Measurements from ENCODE around the gene PSMA2.
A peak's percentile ranks its signal among the peaks of the same experiment; 100 is the strongest.

The PSMA2 gene

DNA sequence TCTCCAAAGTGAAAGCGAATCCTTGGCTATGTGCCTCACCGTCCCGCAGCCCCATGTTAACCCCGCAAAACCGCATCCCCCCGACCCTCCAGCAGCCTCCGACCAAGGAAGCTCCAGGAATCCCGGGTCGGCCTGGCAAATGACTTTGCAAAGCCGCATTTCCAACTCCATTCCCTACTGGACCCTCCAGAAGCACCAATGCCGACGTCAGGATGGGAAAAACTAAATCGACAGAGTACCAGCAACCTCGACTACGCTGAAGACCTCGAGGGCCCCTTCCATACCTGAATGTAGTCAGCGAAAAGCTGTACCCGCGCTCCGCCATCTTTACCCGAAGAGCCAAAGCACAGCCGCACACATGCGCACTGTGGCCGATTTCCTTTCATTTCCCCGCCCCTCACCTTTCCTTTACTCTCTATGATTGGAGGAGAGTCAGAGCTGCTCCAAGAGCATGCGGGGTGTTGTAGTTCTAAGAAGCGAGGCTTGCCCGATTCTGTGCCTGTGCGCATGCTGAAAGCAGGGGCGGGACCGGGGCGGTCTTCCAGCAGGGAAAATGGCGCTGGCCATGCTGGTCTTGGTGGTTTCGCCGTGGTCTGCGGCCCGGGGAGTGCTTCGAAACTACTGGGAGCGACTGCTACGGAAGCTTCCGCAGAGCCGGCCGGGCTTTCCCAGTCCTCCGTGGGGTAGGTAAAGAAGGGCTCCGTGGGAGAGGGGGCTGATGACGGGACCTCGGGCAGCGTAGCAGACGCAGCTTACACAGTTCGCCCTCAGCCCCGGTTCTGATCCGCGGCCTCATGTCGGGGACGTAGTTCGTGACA lies at the start of gene PSMA2, which contains the start of gene MRPL32:
PSMA2 (minus strand) TSS at position 341 of the 818 bp plus-strand sequence; CDS start at position 325, 16 bp downstream.
MRPL32 (plus strand) TSS at position 543 of the 818 bp plus-strand sequence; CDS start at position 554, 11 bp downstream.
- peak within 1 kb of the TSS; percentile 56 for H3K27ac ChIP-seq (ENCODE audit: low read depth, low read length)
- H2AFZ ChIP-seq (ENCODE audit: low read depth, low read length, severe bottlenecking) = peak within 1 kb of the TSS; percentile 85
- peaks cover 27% of the 10 kb centered on the region; the same call in 1 of the 2 replicates for H4K20me1 ChIP-seq (ENCODE audit: low read depth, low read length)
- no peaks in the 10 kb centered on the region for H3K9me3 ChIP-seq (ENCODE audit: insufficient read depth, low read length)
- H3K27me3 ChIP-seq (ENCODE audit: low read length) = no peaks in the 10 kb centered on the region
- TF ChIP-seq, protein P1, sequence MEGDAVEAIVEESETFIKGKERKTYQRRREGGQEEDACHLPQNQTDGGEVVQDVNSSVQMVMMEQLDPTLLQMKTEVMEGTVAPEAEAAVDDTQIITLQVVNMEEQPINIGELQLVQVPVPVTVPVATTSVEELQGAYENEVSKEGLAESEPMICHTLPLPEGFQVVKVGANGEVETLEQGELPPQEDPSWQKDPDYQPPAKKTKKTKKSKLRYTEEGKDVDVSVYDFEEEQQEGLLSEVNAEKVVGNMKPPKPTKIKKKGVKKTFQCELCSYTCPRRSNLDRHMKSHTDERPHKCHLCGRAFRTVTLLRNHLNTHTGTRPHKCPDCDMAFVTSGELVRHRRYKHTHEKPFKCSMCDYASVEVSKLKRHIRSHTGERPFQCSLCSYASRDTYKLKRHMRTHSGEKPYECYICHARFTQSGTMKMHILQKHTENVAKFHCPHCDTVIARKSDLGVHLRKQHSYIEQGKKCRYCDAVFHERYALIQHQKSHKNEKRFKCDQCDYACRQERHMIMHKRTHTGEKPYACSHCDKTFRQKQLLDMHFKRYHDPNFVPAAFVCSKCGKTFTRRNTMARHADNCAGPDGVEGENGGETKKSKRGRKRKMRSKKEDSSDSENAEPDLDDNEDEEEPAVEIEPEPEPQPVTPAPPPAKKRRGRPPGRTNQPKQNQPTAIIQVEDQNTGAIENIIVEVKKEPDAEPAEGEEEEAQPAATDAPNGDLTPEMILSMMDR (IDR thresholded peaks at IDR 0.05; ENCODE audit: insufficient read depth, low read length, poor library complexity, severe bottlenecking) = no peak
- no peak for TF ChIP-seq EZH2phosphoT487 (conservative IDR thresholded peaks at IDR 0.05; ENCODE audit: low read length)
- peaks cover 4% of the 10 kb centered on the region; the same call in 1 of the 2 replicates for H3F3A ChIP-seq (ENCODE audit: insufficient read depth)
- H3K4me2 ChIP-seq (ENCODE audit: low read depth, low read length, poor library complexity, severe bottlenecking) = peak within 1 kb of the TSS; percentile 99
- H3K36me3 ChIP-seq (ENCODE audit: low read length) = peaks cover 19% of the 10 kb centered on the region
- peak within 1 kb of the TSS; percentile 93 for H3K9ac ChIP-seq (ENCODE audit: low read length)
- peak within 1 kb of the TSS; percentile 99 for H3K4me3 ChIP-seq (ENCODE audit: insufficient read depth, low read length, poor library complexity, severe bottlenecking)
- H3K9me2 ChIP-seq (replicated peaks; ENCODE audit: insufficient read depth, low read length) = no peaks in the 10 kb centered on the region
- peaks cover 81% of the 10 kb centered on the region for H3K79me2 ChIP-seq (ENCODE audit: insufficient read depth, low read length)

DNA sequence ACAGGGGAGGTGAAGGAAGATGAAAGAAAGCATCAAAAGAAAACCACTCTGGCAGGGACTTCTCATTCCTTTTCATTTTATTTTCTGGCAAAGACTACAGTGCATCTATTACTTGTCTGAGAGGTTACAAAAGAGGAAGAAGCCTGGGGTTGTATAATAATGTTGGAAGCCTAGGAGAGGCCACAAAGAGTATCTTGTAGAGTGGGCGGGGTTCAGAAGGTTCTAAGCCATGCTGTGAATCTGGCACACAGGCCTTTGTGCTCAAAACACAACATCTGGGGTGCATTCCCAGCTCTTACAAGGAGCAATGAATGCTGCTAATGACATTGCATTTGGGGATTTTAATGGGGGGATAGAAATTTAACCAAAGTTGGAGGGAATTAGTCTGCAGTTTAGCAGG lies 49.6 kb upstream of the PSMA2 start:
- no peak overlapping the region for H3K27ac ChIP-seq (ENCODE audit: low read depth, low read length)
- H3K36me3 ChIP-seq (ENCODE audit: low read length) = no peaks in the 10 kb centered on the region
- H3F3A ChIP-seq (ENCODE audit: insufficient read depth) = no peaks in the 10 kb centered on the region
- H3K27me3 ChIP-seq (ENCODE audit: low read length) = no peaks in the 10 kb centered on the region
- no peaks in the 10 kb centered on the region for H4K20me1 ChIP-seq (ENCODE audit: low read depth, low read length)
- peaks cover 8% of the 10 kb centered on the region; the same call in 1 of the 2 replicates for H3K9me3 ChIP-seq (ENCODE audit: insufficient read depth, low read length)
- H3K79me2 ChIP-seq (ENCODE audit: insufficient read depth, low read length) = no peaks in the 10 kb centered on the region
- no peaks in the 10 kb centered on the region for H3K9me2 ChIP-seq (replicated peaks; ENCODE audit: insufficient read depth, low read length)
- no peak overlapping the region for H2AFZ ChIP-seq (ENCODE audit: low read depth, low read length, severe bottlenecking)
- H3K4me3 ChIP-seq (ENCODE audit: insufficient read depth, low read length, poor library complexity, severe bottlenecking) = no peak overlapping the region
- no peak for TF ChIP-seq EZH2phosphoT487 (conservative IDR thresholded peaks at IDR 0.05; ENCODE audit: low read length)
- TF ChIP-seq, protein P1 (IDR thresholded peaks at IDR 0.05; ENCODE audit: insufficient read depth, low read length, poor library complexity, severe bottlenecking) = no peak
- H3K4me2 ChIP-seq (ENCODE audit: low read depth, low read length, poor library complexity, severe bottlenecking) = no peak overlapping the region
- no peak overlapping the region for H3K9ac ChIP-seq (ENCODE audit: low read length)

DNA sequence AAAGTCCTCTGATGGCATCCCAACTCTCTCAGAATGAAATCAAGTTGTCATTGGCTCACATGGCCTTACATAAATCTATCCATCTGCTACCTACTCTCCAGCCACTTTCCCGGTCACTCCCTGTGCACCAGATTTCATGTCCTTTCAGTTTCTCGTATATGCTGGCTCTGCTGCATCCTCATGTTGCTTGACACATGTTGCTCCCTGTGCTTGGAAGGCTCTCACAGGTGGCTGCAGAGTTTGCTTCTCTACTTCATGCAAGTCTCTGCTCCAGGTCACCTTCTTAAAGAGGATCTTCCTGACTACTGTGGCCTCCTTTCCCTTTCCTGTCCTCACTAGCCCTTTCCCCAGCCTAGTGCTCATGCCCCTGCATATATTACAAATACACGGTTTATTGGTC lies 48.5 kb upstream of the PSMA2 start:
- no peaks in the 10 kb centered on the region for H4K20me1 ChIP-seq (ENCODE audit: low read depth, low read length)
- no peak overlapping the region for H3K4me2 ChIP-seq (ENCODE audit: low read depth, low read length, poor library complexity, severe bottlenecking)
- H3K9me3 ChIP-seq (ENCODE audit: insufficient read depth, low read length) = peaks cover 8% of the 10 kb centered on the region; the same call in 1 of the 2 replicates
- H3K79me2 ChIP-seq (ENCODE audit: insufficient read depth, low read length) = no peaks in the 10 kb centered on the region
- no peak for TF ChIP-seq EZH2phosphoT487 (conservative IDR thresholded peaks at IDR 0.05; ENCODE audit: low read length)
- TF ChIP-seq, protein P1 (IDR thresholded peaks at IDR 0.05; ENCODE audit: insufficient read depth, low read length, poor library complexity, severe bottlenecking) = no peak
- no peaks in the 10 kb centered on the region for H3F3A ChIP-seq (ENCODE audit: insufficient read depth)
- no peaks in the 10 kb centered on the region for H3K27me3 ChIP-seq (ENCODE audit: low read length)
- H2AFZ ChIP-seq (ENCODE audit: low read depth, low read length, severe bottlenecking) = no peak overlapping the region
- no peak overlapping the region for H3K4me3 ChIP-seq (ENCODE audit: insufficient read depth, low read length, poor library complexity, severe bottlenecking)
- H3K36me3 ChIP-seq (ENCODE audit: low read length) = no peaks in the 10 kb centered on the region
- H3K27ac ChIP-seq (ENCODE audit: low read depth, low read length) = no peak overlapping the region
- no peaks in the 10 kb centered on the region for H3K9me2 ChIP-seq (replicated peaks; ENCODE audit: insufficient read depth, low read length)
- no peak overlapping the region for H3K9ac ChIP-seq (ENCODE audit: low read length)
